Trophoblast cell (in vitro differentiated cells and primary cell): ENCODE results near the gene SHROOM1.

Experiments used
- DNase-seq, 2 donors: peaks; one replicate each; pipeline ENCODE4 v3.0.0-alpha.2; 2016
- H2AFZ ChIP-seq: 2 replicates; pipeline ENCODE4 v1.6.1; 2013; ENCODE audit warnings: low read length, moderate library complexity, mild to moderate bottlenecking; ENCODE audit not compliant: insufficient read depth, poor library complexity
- H2AK5ac ChIP-seq: 2 replicates; pipeline ENCODE4 v1.6.1; 2013; ENCODE audit warnings: mild to moderate bottlenecking, low read length
- H2BK120ac ChIP-seq: 2 replicates; pipeline ENCODE4 v1.6.1; 2013; ENCODE audit warnings: low read length, mild to moderate bottlenecking, moderate library complexity; ENCODE audit not compliant: insufficient read depth, poor library complexity
- H2BK12ac ChIP-seq: 2 replicates; pipeline ENCODE4 v1.6.1; 2013; ENCODE audit warnings: mild to moderate bottlenecking, low read length, moderate library complexity
- H2BK5ac ChIP-seq: 2 replicates; pipeline ENCODE4 v1.6.1; 2013; ENCODE audit warnings: low read length, low read depth, moderate library complexity, mild to moderate bottlenecking; ENCODE audit not compliant: poor library complexity
- H3K14ac ChIP-seq: 2 replicates; pipeline ENCODE4 v1.6.1; 2013; ENCODE audit warnings: mild to moderate bottlenecking, low read length
- H3K18ac ChIP-seq: 2 replicates; pipeline ENCODE4 v1.6.1; 2013; ENCODE audit warnings: mild to moderate bottlenecking, low read length
- H3K23ac ChIP-seq: 2 replicates; pipeline ENCODE4 v1.6.1; 2013; ENCODE audit warnings: low read length
- H3K27ac ChIP-seq: 2 replicates; pipeline ENCODE4 v1.5.1; 2013; ENCODE audit warnings: low read depth, mild to moderate bottlenecking, inconsistent platforms, low read length, moderate library complexity
- H3K27me3 ChIP-seq: 2 replicates; pipeline ENCODE4 v1.6.1; 2013; ENCODE audit warnings: inconsistent platforms, mild to moderate bottlenecking, low read length, moderate library complexity; ENCODE audit not compliant: insufficient read depth
- H3K36me3 ChIP-seq, 2 experiments: 1 replicate in 1 of 2; 2 replicates in 1 of 2; pipeline ENCODE4 v1.6.1; 2013; ENCODE audit warnings: low read length in 2 of 2, mild to moderate bottlenecking in 2 of 2, moderate library complexity in 1 of 2; ENCODE audit not compliant: insufficient read depth in 2 of 2, control insufficient read depth in 1 of 2
- H3K4ac ChIP-seq: 2 replicates; pipeline ENCODE4 v1.6.1; 2013; ENCODE audit warnings: low read depth, mild to moderate bottlenecking, low read length, moderate library complexity
- H3K4me1 ChIP-seq, 2 experiments: 1 replicate in 1 of 2; 2 replicates in 1 of 2; pipeline ENCODE4 v1.6.1; 2013; ENCODE audit warnings: low read length in 2 of 2, mild to moderate bottlenecking in 2 of 2, moderate library complexity in 1 of 2; ENCODE audit not compliant: insufficient read depth in 2 of 2, control insufficient read depth in 1 of 2
- H3K4me2 ChIP-seq: 2 replicates; pipeline ENCODE4 v1.6.1; 2013; ENCODE audit warnings: inconsistent platforms, mild to moderate bottlenecking, low read length, moderate library complexity
- H3K4me3 ChIP-seq: 2 replicates; pipeline ENCODE4 v1.5.1; 2013; ENCODE audit warnings: mild to moderate bottlenecking, low read depth, low read length, inconsistent platforms
- H3K79me1 ChIP-seq: one replicate; pipeline ENCODE4 v1.6.1; 2013; ENCODE audit warnings: low read length
- H3K79me2 ChIP-seq: 2 replicates; pipeline ENCODE4 v1.6.1; 2013; ENCODE audit warnings: low read length, mild to moderate bottlenecking; ENCODE audit not compliant: control insufficient read depth, insufficient read depth, poor library complexity
- H3K9ac ChIP-seq: 2 replicates; pipeline ENCODE4 v1.6.1; 2013; ENCODE audit warnings: mild to moderate bottlenecking, low read length
- H3K9me3 ChIP-seq: 2 replicates; pipeline ENCODE4 v1.6.1; 2013; ENCODE audit warnings: low read depth, mild to moderate bottlenecking, control low read depth, inconsistent platforms, low read length; ENCODE audit not compliant: insufficient read depth
- H4K12ac ChIP-seq: 2 replicates; pipeline ENCODE4 v1.6.1; 2013; ENCODE audit warnings: low read depth, mild to moderate bottlenecking, low read length, moderate library complexity
- H4K8ac ChIP-seq: 2 replicates; pipeline ENCODE4 v1.6.1; 2013; ENCODE audit warnings: low read depth, mild to moderate bottlenecking, low read length, moderate library complexity
- H4K91ac ChIP-seq: one replicate; pipeline ENCODE4 v1.6.1; 2013; ENCODE audit warnings: low read depth, mild to moderate bottlenecking, low read length, moderate library complexity
- WGBS: extraction: QIAGEN DNeasy Blood & Tissue Kit; methylation state at CpG from one replicate; pipeline ENCODE4 v1.1.7; 2013; ENCODE audit warnings: missing lambda C conversion rate; ENCODE audit not compliant: insufficient read length, insufficient coverage; ENCODE audit errors: extremely low coverage; 5-methylcytosine and 5-hydroxymethylcytosine counted together

The SHROOM1 gene

DNA sequence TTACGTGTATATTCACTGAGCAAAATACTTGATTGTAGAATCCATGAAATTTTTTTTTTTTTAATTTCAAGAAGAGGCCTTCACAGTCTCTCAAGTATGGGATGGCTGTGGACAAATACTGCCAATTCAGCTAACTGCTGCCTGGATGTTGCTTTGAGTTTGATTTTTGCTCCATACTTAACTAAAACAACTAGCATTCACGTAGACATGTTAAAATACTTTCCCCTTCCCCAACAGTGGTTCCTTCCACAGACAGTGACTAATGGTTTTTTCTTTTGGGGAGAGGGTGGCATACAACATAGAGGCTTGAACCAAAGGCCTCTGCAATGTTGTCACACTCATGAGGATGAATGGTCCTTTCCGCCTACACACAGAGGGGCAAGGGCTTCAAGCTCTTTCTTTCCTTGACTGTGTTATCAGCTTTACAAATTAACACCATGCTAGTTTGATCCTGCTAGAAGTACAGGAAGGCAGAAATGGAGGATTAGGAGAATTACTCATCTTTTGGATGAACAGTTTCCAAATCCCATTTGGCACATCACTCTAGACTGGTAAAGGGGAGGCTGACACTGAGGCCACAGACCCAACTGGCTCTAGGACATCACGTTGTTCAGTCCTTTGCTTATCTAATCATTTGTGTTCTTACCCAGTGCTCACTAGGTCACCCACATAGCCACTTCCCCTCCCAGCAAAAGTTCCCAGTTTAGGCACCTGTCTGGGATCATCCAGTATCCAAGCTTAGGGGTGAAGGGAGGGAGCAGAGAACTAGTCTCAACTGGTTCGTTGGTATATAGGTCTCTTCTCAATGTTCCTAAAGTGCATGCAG lies 41.2 kb upstream of the SHROOM1 start:
- H4K91ac ChIP-seq = no peak overlapping the region
- no peak overlapping the region for H3K14ac ChIP-seq
- no peak overlapping the region for H2AFZ ChIP-seq
- H2AK5ac ChIP-seq = no peak overlapping the region
- H3K9ac ChIP-seq = no peak overlapping the region
- no peak overlapping the region for H3K27ac ChIP-seq
- DNase-seq = no peak
- H4K8ac ChIP-seq = no peak overlapping the region
- no CpG with 5 or more reads among the region's 5 CpGs for WGBS
- H3K23ac ChIP-seq = no peak overlapping the region
- H3K4me2 ChIP-seq = no peak overlapping the region
- peaks cover 10 to 32% of the 10 kb centered on the region in 2 experiments for H3K36me3 ChIP-seq
- H2BK5ac ChIP-seq = no peak overlapping the region
- no peak overlapping the region for H3K4me3 ChIP-seq
- no peaks in the 10 kb centered on the region for H3K9me3 ChIP-seq
- H3K18ac ChIP-seq = no peak overlapping the region
- no peaks in the 10 kb centered on the region for H3K27me3 ChIP-seq
- peaks cover 3% of the 10 kb centered on the region for H3K79me1 ChIP-seq
- no peak overlapping the region for H2BK12ac ChIP-seq
- H3K4ac ChIP-seq = no peak overlapping the region
- peaks cover 4% of the 10 kb centered on the region for H3K79me2 ChIP-seq
- H4K12ac ChIP-seq = no peak overlapping the region
- no peak overlapping the region for H2BK120ac ChIP-seq
- peaks cover 2 to 4% of the 10 kb centered on the region in 2 experiments for H3K4me1 ChIP-seq

DNA sequence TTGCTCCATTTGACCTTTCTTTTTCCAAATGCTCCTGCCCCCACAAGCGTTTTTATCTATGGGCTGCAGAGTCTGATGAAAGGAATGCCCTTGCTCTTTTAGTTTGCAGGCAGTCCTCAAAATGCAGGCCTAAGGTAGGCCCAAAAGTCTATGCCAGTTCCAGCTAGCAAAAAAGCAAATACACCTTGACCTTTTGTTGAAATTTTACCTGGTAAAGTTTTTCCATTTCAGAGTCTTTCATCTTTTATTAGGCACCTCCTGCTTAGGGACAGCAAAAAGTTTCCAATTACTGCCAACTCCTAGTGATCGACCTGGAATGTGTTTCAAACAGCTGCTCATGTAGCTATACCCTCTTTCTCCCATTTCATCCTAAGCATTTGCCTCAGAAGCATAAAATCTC lies 40.4 kb upstream of the SHROOM1 start:
- H4K91ac ChIP-seq = no peak overlapping the region
- H3K4ac ChIP-seq = no peak overlapping the region
- H3K36me3 ChIP-seq = peaks cover 10 to 30% of the 10 kb centered on the region in 2 experiments
- no peak overlapping the region for H2AFZ ChIP-seq
- H3K18ac ChIP-seq = no peak overlapping the region
- H3K4me1 ChIP-seq = peaks cover 3 to 7% of the 10 kb centered on the region in 2 experiments
- no CpG with 5 or more reads among the region's 2 CpGs for whole genome bisulfite sequencing
- no peak for DNase-seq
- peaks cover 10% of the 10 kb centered on the region for H3K79me1 ChIP-seq
- H3K4me2 ChIP-seq = no peak overlapping the region
- no peak overlapping the region for H2BK120ac ChIP-seq
- no peak overlapping the region for H3K23ac ChIP-seq
- no peak overlapping the region for H2BK12ac ChIP-seq
- no peak overlapping the region for H3K14ac ChIP-seq
- H4K8ac ChIP-seq = no peak overlapping the region
- H2BK5ac ChIP-seq = no peak overlapping the region
- H4K12ac ChIP-seq = no peak overlapping the region
- no peak overlapping the region for H2AK5ac ChIP-seq
- H3K9ac ChIP-seq = no peak overlapping the region
- H3K4me3 ChIP-seq = no peak overlapping the region
- peaks cover 6% of the 10 kb centered on the region for H3K79me2 ChIP-seq
- H3K27ac ChIP-seq = no peak overlapping the region
- no peaks in the 10 kb centered on the region for H3K27me3 ChIP-seq
- no peaks in the 10 kb centered on the region for H3K9me3 ChIP-seq

- no peak overlapping the region for H2BK120ac ChIP-seq
- H3K36me3 ChIP-seq = peaks cover 7 to 24% of the 10 kb centered on the region in 2 experiments
- H3K14ac ChIP-seq = no peak overlapping the region
- H3K79me2 ChIP-seq = peaks cover 6% of the 10 kb centered on the region
- H4K12ac ChIP-seq = no peak overlapping the region
- no peak overlapping the region for H3K18ac ChIP-seq
- H3K27ac ChIP-seq = no peak overlapping the region
- no peak overlapping the region for H4K8ac ChIP-seq
- no peak overlapping the region for H3K4me2 ChIP-seq
- no peak overlapping the region for H3K9ac ChIP-seq
- H3K4me1 ChIP-seq = peaks cover 5 to 12% of the 10 kb centered on the region in 2 experiments
- H3K23ac ChIP-seq = no peak overlapping the region
- no peak for DNase-seq
- H3K9me3 ChIP-seq = no peaks in the 10 kb centered on the region
- no peaks in the 10 kb centered on the region for H3K27me3 ChIP-seq
- no peak overlapping the region for H2AFZ ChIP-seq
- WGBS = no CpG with 5 or more reads among the region's 4 CpGs
- no peak overlapping the region for H2AK5ac ChIP-seq
- H3K79me1 ChIP-seq = peaks cover 12% of the 10 kb centered on the region
- no peak overlapping the region for H4K91ac ChIP-seq
- no peak overlapping the region for H3K4ac ChIP-seq
- H2BK12ac ChIP-seq = no peak overlapping the region
- H3K4me3 ChIP-seq = no peak overlapping the region
- H2BK5ac ChIP-seq = no peak overlapping the region
These were observed 38.3 kb upstream of the SHROOM1 start for GRCh38 chr5:132868754-132869153.

DNA sequence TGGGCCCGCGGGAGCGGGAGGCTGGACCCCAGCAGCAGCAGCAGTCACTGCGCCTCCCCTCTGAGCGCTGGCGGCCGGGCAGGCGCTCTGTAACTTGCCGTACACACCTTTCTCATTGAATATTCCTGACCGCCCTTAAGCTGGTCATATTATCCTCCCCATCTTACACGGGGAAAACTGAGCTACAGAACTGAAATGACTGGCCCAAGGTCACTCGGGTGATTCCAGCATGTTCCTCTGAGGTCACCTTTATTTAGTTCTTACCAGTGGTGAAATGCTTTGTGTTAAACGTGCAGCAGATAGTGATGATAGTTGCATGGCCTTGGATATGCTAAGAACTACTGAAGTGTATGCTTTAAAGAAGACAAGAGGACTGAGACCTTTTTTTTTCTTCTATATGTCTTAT lies 36.6 kb upstream of the SHROOM1 start:
- no peak for DNase-seq
- H2BK120ac ChIP-seq = peak overlapping the region; percentile 37
- no peak overlapping the region for H3K23ac ChIP-seq
- H4K12ac ChIP-seq = peak overlapping the region; percentile 84
- peaks cover 6% of the 10 kb centered on the region for H3K79me2 ChIP-seq
- WGBS = no CpG with 5 or more reads among the region's 13 CpGs
- H2AFZ ChIP-seq = peak overlapping the region; percentile 68
- peak overlapping the region; percentile 74 for H3K4me2 ChIP-seq
- H2AK5ac ChIP-seq = peak overlapping the region; percentile 88
- peak overlapping the region; percentile 34 for H3K27ac ChIP-seq
- H3K36me3 ChIP-seq = peaks cover 7 to 17% of the 10 kb centered on the region in 2 experiments
- peak overlapping the region; percentile 50 for H3K14ac ChIP-seq
- peak overlapping the region; percentile 23 for H4K91ac ChIP-seq
- no peaks in the 10 kb centered on the region for H3K9me3 ChIP-seq
- peak overlapping the region; percentile 41 for H2BK12ac ChIP-seq
- H3K9ac ChIP-seq = peak overlapping the region; percentile 91
- peak overlapping the region; percentile 81 for H3K18ac ChIP-seq
- H3K4ac ChIP-seq = peak overlapping the region; percentile 93
- H4K8ac ChIP-seq = peak overlapping the region; percentile 70
- peaks cover 12% of the 10 kb centered on the region for H3K79me1 ChIP-seq
- H3K4me3 ChIP-seq = peak overlapping the region; percentile 84
- peak overlapping the region; percentile 8 for H2BK5ac ChIP-seq
- H3K27me3 ChIP-seq = no peaks in the 10 kb centered on the region
- peaks cover 5 to 12% of the 10 kb centered on the region in 2 experiments for H3K4me1 ChIP-seq
